ENCODE measurements around the gene KYNU. TPM values are rescaled to one million over a fixed set of nuclear protein-coding genes. Genes with fewer than 3 reads are reported as not detected.

The KYNU gene
- total and polyA plus RNA-seq, 2 of the 13 experiments (the other 11 are each of a cell fraction or from before 2014, with no cell fraction given) = 21.9 to 68.6 TPM

- ATAC-seq (no peak), DNase-seq (ENCODE audit: low spot score) (no peak), FAIRE-seq (peak; percentile 56)
- Histone ChIP-seq H3K9ac (ENCODE audit: insufficient read depth, low read depth, low read length) (no peak overlapping the region), H3K4me3 (replicated peaks in 1 of 3; ENCODE audit: insufficient read depth in 1 of 3, low read depth in 2 of 3, low read length in 3 of 3) (no peak overlapping the region), H2AFZ (ENCODE audit: low read length) (no peak overlapping the region), H3K4me2 (ENCODE audit: low read depth, low read length) (no peak overlapping the region), H3K27me3 (ENCODE audit: control insufficient read depth in 1 of 2, insufficient read depth in 2 of 2, low read length in 2 of 2) (no peaks in the 10 kb centered on the region), H4K20me1 (ENCODE audit: insufficient read depth, low read length) (no peaks in the 10 kb centered on the region), H3K4me1 (ENCODE audit: insufficient read depth, low read length) (no peaks in the 10 kb centered on the region), H3K27ac (ENCODE audit: extremely low read length, insufficient read depth, low read length) (no peak overlapping the region), H3K9me3 (ENCODE audit: low read length) (no peaks in the 10 kb centered on the region), H3K79me2 (ENCODE audit: insufficient read depth, low read length) (no peaks in the 10 kb centered on the region), H3K36me3 (replicated peaks in 1 of 2; ENCODE audit: control insufficient read depth in 1 of 2, insufficient read depth in 2 of 2, low read length in 2 of 2) (no peaks in the 10 kb centered on the region)
- ChIA-PET POLR2A (no interaction called here), CTCF (ENCODE audit: low intra/inter-chr PET ratio, low total read pairs) (no interaction called here)
- in situ Hi-C loops (cut with HindIII; ENCODE audit: extremely low pct_ligation_motif_present, low pct_unique_long_range_greater_than_20kb) (no loop called here), intact Hi-C loops (cut with micrococcal nuclease; ENCODE audit: unreplicated experiment) (no loop called here)
- no TSS peak for BruUV-seq (replicated peaks)
- WGBS (ENCODE audit: low lambda C conversion rate) = 16% methylated on average over 3 of the region's 3 CpGs
- no peak for TF ChIP-seq ZFP37 (CRISPR knock-in tag; IDR thresholded peaks at IDR 0.05; ENCODE audit: borderline replicate concordance)
- no peak for TF ChIP-seq AHDC1 (CRISPR knock-in tag; IDR thresholded peaks at IDR 0.05; ENCODE audit: borderline replicate concordance)
- TF ChIP-seq ATF7 (IDR thresholded peaks at IDR 0.05) = no peak
- TF ChIP-seq ATF7 (CRISPR knock-in tag; IDR thresholded peaks at IDR 0.05) = no peak
- no peak for TF ChIP-seq ZZZ3 (CRISPR knock-in tag; IDR thresholded peaks at IDR 0.05; ENCODE audit: borderline replicate concordance)
- no peak for TF ChIP-seq DR1 (CRISPR knock-in tag; IDR thresholded peaks at IDR 0.05)
- TF ChIP-seq TEAD2 (CRISPR knock-in tag; IDR thresholded peaks at IDR 0.05) = no peak
- no peak for TF ChIP-seq SP4 (CRISPR knock-in tag; IDR thresholded peaks at IDR 0.05)
- no peak for TF ChIP-seq ZNF510 (CRISPR knock-in tag; IDR thresholded peaks at IDR 0.05; ENCODE audit: low read depth)
- no peak for TF ChIP-seq NR0B2 (CRISPR knock-in tag; IDR thresholded peaks at IDR 0.05)
- TF ChIP-seq RXRA (CRISPR knock-in tag; IDR thresholded peaks at IDR 0.05) = no peak
- no peak for TF ChIP-seq ZNF770 (CRISPR knock-in tag; IDR thresholded peaks at IDR 0.05)
- TF ChIP-seq THRA (CRISPR knock-in tag; IDR thresholded peaks at IDR 0.05; ENCODE audit: borderline replicate concordance) = no peak
- TF ChIP-seq RBM39 (IDR thresholded peaks at IDR 0.05; ENCODE audit: low read depth, low read length, poor library complexity, severe bottlenecking) = no peak
- no peak for TF ChIP-seq NFYB (CRISPR knock-in tag; IDR thresholded peaks at IDR 0.05)
- TF ChIP-seq ZNF670 (CRISPR knock-in tag; IDR thresholded peaks at IDR 0.05; ENCODE audit: borderline replicate concordance) = no peak
- TF ChIP-seq REPIN1 (CRISPR knock-in tag; IDR thresholded peaks at IDR 0.05; ENCODE audit: borderline replicate concordance, low read depth) = no peak
Observed at GRCh38 chr2:143068509-143068908, 191.0 kb downstream of the KYNU start.

All from HepG2 (cell line).